ENCODE results near the gene SCAMP3.
"Not testable (repeated sequence)": the region's sequence is repeated elsewhere in the genome, so short reads cannot be mapped to it uniquely, and the experiment has no call there.

The SCAMP3 gene

GRCh38 chr1:155226910-155227260, 35.3 kb downstream of the SCAMP3 start:
- DNase-seq, result peak; percentile 59

GRCh38 chr1:155226188-155226909, 35.8 kb downstream of the SCAMP3 start:
- DNase-seq, result peak; percentile 87

DNA sequence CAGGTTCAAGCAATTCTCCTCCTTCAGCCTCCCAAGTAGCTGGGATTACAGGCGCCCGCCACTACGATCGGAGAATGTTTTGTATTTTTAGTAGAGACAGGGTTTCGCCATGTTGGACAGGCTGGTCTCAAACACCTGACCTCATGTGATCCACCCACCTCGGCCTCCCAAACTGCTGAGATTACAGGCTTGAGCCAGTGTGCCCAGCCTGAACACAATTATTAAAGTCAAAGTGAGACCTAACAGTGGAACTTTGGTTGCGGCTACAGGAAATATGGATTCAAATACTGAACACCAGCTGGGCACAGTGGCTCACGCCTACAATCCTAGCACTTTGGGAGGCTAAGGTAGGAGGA, 36.8 kb downstream of the SCAMP3 start:
- DNase-seq, result not testable (repeated sequence)

- peak; percentile 37 for DNase-seq
Observed at GRCh38 chr1:155223047-155223446, 39.1 kb downstream of the SCAMP3 start.

- DNase-seq, result peak; percentile 54
Observed at GRCh38 chr1:155220211-155220965, 41.8 kb downstream of the SCAMP3 start.

DNA sequence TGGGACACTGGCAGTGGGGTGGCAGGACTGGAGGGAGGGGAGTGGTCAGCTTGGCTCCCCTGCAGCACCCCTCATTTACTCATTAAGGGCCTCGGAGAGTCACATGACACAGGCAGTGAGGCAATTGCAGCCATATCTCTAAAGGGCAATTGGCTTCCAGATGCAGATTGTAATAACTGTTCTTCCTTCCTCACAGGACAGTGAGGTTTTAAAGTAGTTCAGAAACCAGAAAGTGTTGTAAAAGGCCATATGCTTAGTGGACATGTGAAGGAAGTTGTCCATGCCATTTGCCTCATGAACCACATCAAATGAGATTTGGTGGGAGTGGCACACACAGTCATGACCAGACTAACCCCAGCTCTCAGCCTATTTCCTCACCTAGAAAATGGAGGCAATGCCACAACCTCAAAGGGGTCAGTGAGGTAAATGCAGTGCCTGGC, 42.5 kb downstream of the SCAMP3 start:
- DNase-seq, result peak; percentile 86

DNA sequence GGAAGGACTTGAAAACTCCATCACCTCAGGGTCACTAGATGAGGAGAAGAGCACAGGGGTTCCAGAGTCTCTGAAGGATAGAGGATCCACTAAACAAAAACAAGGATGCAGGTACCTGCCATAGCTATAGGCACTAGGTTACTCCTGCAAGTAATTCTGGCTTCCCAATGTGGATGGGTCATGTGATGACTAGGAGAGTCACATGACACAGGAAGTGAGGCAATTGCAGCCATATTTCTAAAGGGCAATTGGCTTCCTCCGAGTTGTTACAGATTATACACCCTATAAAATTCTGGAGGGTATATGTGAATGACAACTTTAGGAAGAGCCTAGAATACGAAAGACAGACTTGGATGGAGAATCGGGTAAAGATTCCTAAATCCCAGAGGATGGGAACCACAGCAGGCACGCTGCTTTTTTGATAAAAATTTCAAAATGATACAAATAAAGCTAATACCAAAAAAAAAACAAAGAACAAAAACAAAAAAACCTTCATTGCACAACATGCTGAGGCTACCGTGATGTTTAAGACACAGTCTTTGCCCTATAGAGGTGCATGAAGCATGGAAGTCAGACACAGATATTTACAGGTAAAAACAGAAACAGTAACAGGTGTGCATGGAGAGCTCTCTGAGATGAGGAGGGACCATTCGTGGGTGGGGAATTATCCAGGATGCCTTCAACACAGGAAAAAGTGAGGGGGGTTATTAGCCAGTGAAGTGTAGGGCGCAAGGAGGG, 43.1 kb downstream of the SCAMP3 start:
- peak; percentile 66 for DNase-seq

- not testable (repeated sequence) for DNase-seq
Observed at GRCh38 chr1:155214702-155215101, 47.5 kb downstream of the SCAMP3 start.

GRCh38 chr1:155212051-155212440, 50.1 kb downstream of the SCAMP3 start:
- DNase-seq, result not testable (repeated sequence)

GRCh38 chr1:155211381-155212050, 50.6 kb downstream of the SCAMP3 start:
- DNase-seq, result not testable (repeated sequence)

DNA sequence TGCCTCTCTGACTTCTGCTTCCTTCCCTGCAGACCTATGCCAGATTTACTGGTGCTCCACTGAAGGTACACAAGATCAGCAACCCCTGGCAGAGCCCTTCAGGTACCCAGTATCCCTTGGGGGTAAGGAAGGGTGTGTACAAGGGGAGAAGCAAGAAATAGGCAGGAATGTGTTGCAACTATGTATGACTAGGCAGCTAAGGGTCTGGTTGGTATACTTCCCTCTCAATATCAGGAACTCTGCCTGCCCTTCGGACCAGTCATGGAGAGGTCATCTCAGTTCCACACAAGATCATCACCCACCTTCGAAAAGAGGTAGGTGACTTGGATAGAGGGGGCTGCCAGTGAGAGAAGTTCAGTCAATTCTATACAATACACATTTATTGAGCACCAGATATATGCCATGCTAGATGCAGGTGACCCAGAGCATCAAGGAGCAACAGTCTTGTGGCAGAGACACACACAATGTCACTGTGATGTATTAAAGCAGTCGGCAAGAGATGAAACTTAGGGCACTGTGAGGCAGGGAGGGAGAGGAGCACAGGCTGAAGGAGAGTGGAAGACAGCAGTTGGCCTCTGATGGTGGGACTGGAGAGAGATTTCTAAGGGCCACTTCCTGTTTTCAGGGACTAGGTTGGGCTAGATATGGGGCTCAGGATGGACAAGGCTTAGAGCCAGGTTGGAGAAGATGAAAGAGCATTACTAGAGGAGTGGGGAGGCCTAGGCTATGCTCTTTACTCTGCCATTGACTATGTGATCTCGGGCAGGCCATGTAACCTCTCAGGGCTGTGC, 51.7 kb downstream of the SCAMP3 start:
- peak; percentile 85 for DNase-seq

- DNase-seq, result no peak
Observed at GRCh38 chr1:155209312-155209721, 52.8 kb downstream of the SCAMP3 start.

DNA sequence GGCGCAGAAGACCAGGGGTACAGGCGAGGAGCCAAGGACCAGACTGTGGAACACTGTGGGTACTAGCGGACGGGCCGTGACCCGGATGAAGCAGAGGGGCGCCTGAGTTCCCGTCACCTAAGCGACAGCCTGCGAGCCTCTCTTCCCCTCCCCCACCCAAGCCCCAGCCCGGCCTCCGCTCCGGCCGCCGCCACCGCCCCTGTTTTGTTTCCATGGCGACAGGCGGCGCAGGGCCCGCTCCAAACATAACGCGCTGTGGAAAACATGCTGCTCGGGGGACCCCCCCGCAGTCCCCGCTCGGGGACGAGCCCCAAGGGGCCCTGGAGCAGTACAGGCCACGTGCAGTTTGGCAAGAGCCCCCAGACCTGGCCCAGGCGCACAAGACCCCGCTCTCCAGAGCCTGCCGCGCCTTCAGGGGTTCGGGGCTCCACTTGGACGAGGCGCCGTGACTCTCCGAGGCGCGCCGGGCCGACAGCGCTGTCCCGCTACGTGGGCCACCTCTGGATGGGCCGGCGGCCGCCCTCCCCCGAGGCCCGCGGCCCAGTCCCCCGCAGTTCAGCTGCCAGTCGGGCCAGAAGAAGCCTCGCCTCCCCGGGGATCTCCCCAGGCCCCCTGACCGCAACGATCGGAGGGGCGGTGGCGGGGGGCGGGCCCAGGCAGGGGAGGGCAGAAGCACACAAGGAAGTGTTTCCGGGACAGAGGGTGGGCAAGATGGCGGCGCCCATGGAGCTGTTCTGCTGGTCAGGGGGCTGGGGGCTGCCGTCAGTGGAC, 53.4 kb downstream of the SCAMP3 start, which contains the start of gene MTX1:
MTX1 (plus strand) TSS at position 155 of the 771 bp plus-strand sequence; CDS start at position 265, 110 bp downstream.
- DNase-seq, result peak; percentile 78

GRCh38 chr1:155207806-155208540, 54.2 kb downstream of the SCAMP3 start, which contains the start of gene THBS3:
Gene THBS3 (minus strand): TSS chr1:155207897. CDS start chr1:155207876, 21 bp downstream.
- peak; percentile 78 for DNase-seq

DNA sequence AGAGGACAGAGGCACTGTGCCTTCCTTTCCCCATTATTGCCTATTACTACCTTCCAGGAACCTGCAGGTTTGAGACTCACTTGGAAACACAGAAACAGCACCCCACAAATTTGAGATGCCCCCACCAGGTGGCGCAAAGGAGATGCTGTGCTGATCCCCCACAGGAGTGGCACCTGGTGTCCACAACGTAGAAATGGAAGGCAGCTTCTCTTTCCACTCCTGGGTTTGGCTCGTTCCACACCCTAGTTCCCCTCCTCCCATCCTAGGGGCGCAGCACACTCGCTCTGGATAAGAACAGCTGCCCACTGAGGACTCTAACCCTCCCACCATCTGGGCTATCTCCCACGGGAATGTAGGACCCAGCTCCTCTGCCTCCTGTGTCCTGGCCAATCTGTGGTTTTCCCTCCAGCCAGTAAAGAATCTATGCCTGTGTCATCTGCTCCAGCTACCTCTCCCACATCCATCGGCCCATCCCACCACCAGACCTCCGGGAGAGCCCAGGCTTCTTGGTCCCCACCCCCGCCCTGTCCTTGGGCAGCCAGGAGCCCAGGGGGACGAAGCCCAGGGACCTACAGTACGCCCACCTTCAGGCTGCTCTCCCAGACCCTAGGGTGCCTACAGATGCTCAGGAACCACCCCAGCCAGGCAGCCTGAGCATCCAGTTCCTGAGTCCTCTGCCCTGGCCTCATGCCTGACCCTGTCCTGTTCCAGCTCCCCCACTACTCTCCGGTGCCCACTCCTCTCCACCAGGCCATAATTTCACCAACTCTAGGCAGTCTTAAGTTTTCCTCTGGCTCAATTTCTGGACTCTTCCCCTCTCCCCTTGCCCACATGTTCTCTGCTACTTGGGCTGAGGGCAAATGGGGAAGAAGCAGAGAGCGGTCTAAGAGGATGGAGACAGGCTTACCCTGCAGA, 55.0 kb downstream of the SCAMP3 start:
- peak; percentile 63 for DNase-seq

Measured in inflammatory macrophage treated with lipopolysaccharide for 4 hours (primary cell).